PC-9 (cell line): ENCODE results near the gene TNXB. TPM values are rescaled to one million over a fixed set of nuclear protein-coding genes. Genes with fewer than 3 reads are reported as not detected.
"Not testable (repeated sequence)": the region's sequence is repeated elsewhere in the genome, so short reads cannot be mapped to it uniquely, and the experiment has no call there.

Experiments
- BruUV-seq: library from RNA; stranded (reverse); fragments of 400-500 nt; replicated peaks from 2 replicates; lab custom pipeline; 2021; lab: Mats Ljungman, UMichigan
- CTCF ChIA-PET: fragments of 300-600 bp; sonication (Branson Sonifier 250); formaldehyde crosslinking; loops from one replicate; lab custom pipeline; 2022; ENCODE audit warnings: antibody characterized with exemption; lab: Charles Lee
- POLR2A ChIA-PET: fragments of 300-600 bp; sonication (Branson Sonifier 250); formaldehyde crosslinking; loops from one replicate; lab custom pipeline; 2022; ENCODE audit warnings: antibody characterized with exemption; ENCODE audit not compliant: unreplicated experiment; lab: Charles Lee
- DNase-seq, 2 experiments: peaks; one replicate each; pipeline versions ENCODE4 v3.0.0 to v3.0.0-alpha.2; 2015 to 2022; ENCODE audit warnings: mixed read lengths in 1 of 2
- H2AFZ ChIP-seq: fragments of 200-600 bp; sonication (generic); 2 replicates; pipeline ENCODE4 v1.8.1; 2017; ENCODE audit warnings: antibody characterized with exemption
- H3F3A ChIP-seq: fragments of 200-600 bp; sonication (generic); 2 replicates; pipeline ENCODE4 v1.8.1; 2017; ENCODE audit warnings: antibody characterized with exemption, mild to moderate bottlenecking, low read depth; ENCODE audit not compliant: insufficient read depth
- H3K27ac ChIP-seq: fragments of 200-600 bp; sonication (generic); 2 replicates; pipeline ENCODE4 v1.6.1; 2016; ENCODE audit warnings: mixed run types
- H3K27me3 ChIP-seq: fragments of 200-600 bp; sonication (generic); 2 replicates; pipeline ENCODE4 v1.6.1; 2016; ENCODE audit warnings: low read depth, mixed run types; ENCODE audit not compliant: insufficient read depth
- H3K36me3 ChIP-seq: fragments of 200-600 bp; sonication (generic); 2 replicates; pipeline ENCODE4 v1.6.1; 2016; ENCODE audit warnings: low read depth, mixed run types
- H3K4me1 ChIP-seq: fragments of 200-600 bp; sonication (generic); replicated peaks from 2 replicates; pipeline ENCODE4 v1.6.1; 2016; ENCODE audit warnings: mixed run types; ENCODE audit not compliant: insufficient read depth
- H3K4me2 ChIP-seq: fragments of 200-600 bp; sonication (generic); 2 replicates; pipeline ENCODE4 v1.6.1; 2017; ENCODE audit warnings: mixed run types
- H3K4me3 ChIP-seq: fragments of 200-600 bp; sonication (generic); 2 replicates; pipeline ENCODE4 v1.6.1; 2016; ENCODE audit warnings: mixed run types
- H3K79me2 ChIP-seq: fragments of 200-600 bp; sonication (generic); 2 replicates; pipeline ENCODE4 v1.6.1; 2017; ENCODE audit warnings: low read depth, mixed run types
- H3K9me2 ChIP-seq: fragments of 200-600 bp; sonication (generic); 2 replicates; pipeline ENCODE4 v1.8.1; 2017; ENCODE audit warnings: mild to moderate bottlenecking; ENCODE audit not compliant: insufficient read depth
- H3K9me3 ChIP-seq: fragments of 200-600 bp; sonication (generic); 2 replicates; pipeline ENCODE4 v1.8.1; 2016; ENCODE audit warnings: low read depth; ENCODE audit not compliant: insufficient read depth
- H4K20me1 ChIP-seq: fragments of 200-600 bp; sonication (generic); 2 replicates; pipeline ENCODE4 v1.8.1; 2017; ENCODE audit not compliant: insufficient read depth
- EZH2 ChIP-seq: fragments of 200-600 bp; sonication (generic); IDR thresholded peaks from 2 replicates; pipeline ENCODE4 v1.8.0; 2017; ENCODE audit warnings: antibody characterized with exemption, low read depth
- intact Hi-C: fragments of 100-400 bp; cut with micrococcal nuclease; formaldehyde crosslinking; loops from one replicate; pipeline ENCODE4 v1.10.0; 2022; ENCODE audit not compliant: unreplicated experiment
- total RNA-seq: library from RNA; stranded (reverse); gene quantifications from 2 replicates; pipeline ENCODE4 v1.2.3, GENCODE V29; 2021
- TF ChIP-seq, protein P1 (sequence below): fragments of 200-600 bp; sonication (generic); conservative IDR thresholded peaks from 2 replicates; pipeline ENCODE4 v1.6.1; 2017; ENCODE audit warnings: mixed run types, antibody characterized with exemption, mild to moderate bottlenecking, moderate library complexity

TNXB gene
- total RNA-seq, 1 experiment from 2014 or later = 15.1 TPM

DNA sequence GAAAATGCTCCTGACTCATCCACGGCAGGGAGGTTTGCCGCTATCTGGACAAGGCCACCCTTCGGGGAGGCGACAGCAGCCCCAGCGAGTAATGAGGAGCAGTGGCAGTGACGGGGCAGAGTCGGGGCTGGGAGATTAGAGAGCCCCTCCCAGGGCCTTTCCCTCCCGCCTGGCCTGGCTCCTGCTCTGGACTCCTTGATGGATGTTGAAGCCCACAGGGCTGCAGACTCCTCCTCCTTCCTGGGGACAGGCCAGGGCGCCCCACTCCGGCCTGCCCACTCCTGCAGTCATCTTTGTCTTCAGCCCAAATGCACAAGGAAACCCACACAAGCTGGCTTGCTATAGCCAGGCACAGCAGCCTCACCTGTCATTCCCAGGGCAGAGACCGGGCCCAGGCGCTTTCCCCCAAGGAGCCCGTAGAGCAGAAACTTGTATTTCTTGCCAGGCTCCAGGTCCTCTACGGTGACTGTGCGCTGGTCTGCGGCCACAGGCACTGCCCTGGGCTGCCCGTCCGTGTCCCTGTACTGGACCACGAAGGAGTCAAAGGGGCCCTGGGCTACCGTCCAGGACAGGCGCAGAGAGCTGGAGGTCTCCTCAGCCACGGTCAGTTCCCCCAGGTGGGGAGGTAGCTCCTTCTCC is 63.2 kb downstream of the TNXB start:
- H3K4me1 ChIP-seq = peaks cover 30% of the 10 kb centered on the region
- BruUV-seq = no TSS peak

DNA sequence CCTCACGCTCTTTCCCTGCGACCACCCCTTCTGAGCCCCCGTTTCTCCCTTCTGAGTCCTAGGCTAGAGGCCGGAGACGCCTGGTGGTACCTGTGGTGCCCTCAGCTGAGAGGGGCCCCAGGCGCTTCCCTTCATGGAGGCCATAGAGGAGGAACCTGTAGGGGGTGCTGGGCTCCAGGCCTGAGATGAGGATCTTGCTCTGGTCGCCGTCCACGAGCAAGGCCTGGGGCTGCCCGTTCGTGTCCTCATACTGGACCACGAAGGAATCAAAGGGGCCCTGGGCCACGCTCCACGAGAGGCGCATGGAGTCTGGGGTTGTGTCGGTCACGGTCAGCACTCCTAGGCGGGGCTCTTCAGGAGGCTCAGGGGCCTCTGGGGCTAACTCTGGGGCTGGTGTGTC is 64.2 kb downstream of the TNXB start:
- H3K27ac ChIP-seq, H3K4me3 ChIP-seq, H3K27me3 ChIP-seq, DNase-seq, H3K4me2 ChIP-seq, H2AFZ ChIP-seq, H3K79me2 ChIP-seq, CTCF ChIA-PET, intact Hi-C loops, H3K36me3 ChIP-seq, H3K9me3 ChIP-seq, H4K20me1 ChIP-seq, H3K9me2 ChIP-seq, POLR2A ChIA-PET, BruUV-seq: not testable (repeated sequence)
- Histone ChIP-seq H3F3A (peaks cover 19% of the 10 kb centered on the region; the same call in 1 of the 2 replicates), H3K4me1 (peaks cover 30% of the 10 kb centered on the region)

More for the DNA sequence above, 63.2 kb downstream of the TNXB start:
- H3K27me3 ChIP-seq = no peaks in the 10 kb centered on the region
- H4K20me1 ChIP-seq = no peaks in the 10 kb centered on the region
- no peaks in the 10 kb centered on the region for H3K36me3 ChIP-seq
- H3K4me2 ChIP-seq = peak overlapping the region; percentile 87
- H3K79me2 ChIP-seq = no peaks in the 10 kb centered on the region
- CTCF ChIA-PET = no interaction called here
- POLR2A ChIA-PET = interaction anchor here (0.6 kb wide), 2 partner anchors 31 to 100 kb away, joined by 3 to 4 read pairs; partner anchors contain the start of gene CFB
- no peak overlapping the region; the same call in 1 of the 2 replicates for H3K4me3 ChIP-seq
- H2AFZ ChIP-seq = no peak overlapping the region
- peaks cover 19% of the 10 kb centered on the region; the same call in 1 of the 2 replicates for H3F3A ChIP-seq
- intact Hi-C loops = loop anchor here (2.0 kb wide), 2 partner anchors 33 to 69 kb away; no protein-coding TSS in a partner anchor
- no peaks in the 10 kb centered on the region for H3K9me3 ChIP-seq
- no peaks in the 10 kb centered on the region for H3K9me2 ChIP-seq
- DNase-seq = peak in 1 of 2 experiments; percentile 39
- H3K27ac ChIP-seq = peak overlapping the region; percentile 91
- no peak for TF ChIP-seq EZH2
- TF ChIP-seq, protein P1, sequence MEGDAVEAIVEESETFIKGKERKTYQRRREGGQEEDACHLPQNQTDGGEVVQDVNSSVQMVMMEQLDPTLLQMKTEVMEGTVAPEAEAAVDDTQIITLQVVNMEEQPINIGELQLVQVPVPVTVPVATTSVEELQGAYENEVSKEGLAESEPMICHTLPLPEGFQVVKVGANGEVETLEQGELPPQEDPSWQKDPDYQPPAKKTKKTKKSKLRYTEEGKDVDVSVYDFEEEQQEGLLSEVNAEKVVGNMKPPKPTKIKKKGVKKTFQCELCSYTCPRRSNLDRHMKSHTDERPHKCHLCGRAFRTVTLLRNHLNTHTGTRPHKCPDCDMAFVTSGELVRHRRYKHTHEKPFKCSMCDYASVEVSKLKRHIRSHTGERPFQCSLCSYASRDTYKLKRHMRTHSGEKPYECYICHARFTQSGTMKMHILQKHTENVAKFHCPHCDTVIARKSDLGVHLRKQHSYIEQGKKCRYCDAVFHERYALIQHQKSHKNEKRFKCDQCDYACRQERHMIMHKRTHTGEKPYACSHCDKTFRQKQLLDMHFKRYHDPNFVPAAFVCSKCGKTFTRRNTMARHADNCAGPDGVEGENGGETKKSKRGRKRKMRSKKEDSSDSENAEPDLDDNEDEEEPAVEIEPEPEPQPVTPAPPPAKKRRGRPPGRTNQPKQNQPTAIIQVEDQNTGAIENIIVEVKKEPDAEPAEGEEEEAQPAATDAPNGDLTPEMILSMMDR = no peak

DNA sequence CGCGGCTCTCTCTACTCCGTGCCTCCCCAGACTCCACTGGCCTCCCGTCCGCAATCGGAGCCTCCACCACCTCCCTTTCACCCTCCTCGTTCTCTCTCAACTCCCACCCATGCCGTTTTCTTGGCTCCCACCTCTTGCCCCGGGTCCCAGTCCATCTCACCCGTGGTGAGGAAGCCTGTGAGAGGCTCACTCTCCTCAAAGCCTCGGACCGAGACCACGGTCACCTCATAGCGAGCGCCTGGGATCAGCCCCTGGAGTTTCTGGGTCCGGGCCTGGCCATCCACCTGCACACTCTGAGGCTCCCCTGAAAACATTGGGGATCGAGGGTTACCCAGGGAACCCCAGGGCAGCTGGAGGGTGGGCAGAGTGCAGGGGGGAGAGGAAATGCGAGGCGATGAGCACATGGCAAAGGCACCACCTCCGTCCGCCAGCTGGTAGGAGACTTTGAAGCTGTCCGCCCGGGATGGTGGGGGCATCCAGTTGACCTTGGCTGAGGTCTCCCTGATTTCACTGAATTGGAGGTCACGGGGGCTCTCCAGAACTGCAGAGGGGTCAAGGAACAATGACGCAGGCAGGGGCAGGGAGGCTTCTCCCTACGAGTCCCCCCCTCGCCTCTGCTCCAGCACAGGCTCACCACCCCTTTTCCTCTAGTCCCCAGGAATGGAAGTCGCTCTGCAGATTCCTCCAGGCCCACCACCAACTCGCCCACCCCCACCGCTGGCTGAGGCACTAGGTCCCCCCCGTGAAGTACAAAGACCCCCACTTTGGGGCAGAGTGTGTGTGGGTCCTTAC is 65.4 kb downstream of the TNXB start:
- CTCF ChIA-PET, H3K4me3 ChIP-seq, H3K9me3 ChIP-seq, POLR2A ChIA-PET, H2AFZ ChIP-seq, H3K4me2 ChIP-seq, DNase-seq, H3K9me2 ChIP-seq, H4K20me1 ChIP-seq, H3K36me3 ChIP-seq, intact Hi-C loops, H3K27me3 ChIP-seq, BruUV-seq, H3K79me2 ChIP-seq, H3K27ac ChIP-seq: not testable (repeated sequence)
- Histone ChIP-seq H3K4me1 (peaks cover 30% of the 10 kb centered on the region), H3F3A (peaks cover 19% of the 10 kb centered on the region; the same call in 1 of the 2 replicates)

DNA sequence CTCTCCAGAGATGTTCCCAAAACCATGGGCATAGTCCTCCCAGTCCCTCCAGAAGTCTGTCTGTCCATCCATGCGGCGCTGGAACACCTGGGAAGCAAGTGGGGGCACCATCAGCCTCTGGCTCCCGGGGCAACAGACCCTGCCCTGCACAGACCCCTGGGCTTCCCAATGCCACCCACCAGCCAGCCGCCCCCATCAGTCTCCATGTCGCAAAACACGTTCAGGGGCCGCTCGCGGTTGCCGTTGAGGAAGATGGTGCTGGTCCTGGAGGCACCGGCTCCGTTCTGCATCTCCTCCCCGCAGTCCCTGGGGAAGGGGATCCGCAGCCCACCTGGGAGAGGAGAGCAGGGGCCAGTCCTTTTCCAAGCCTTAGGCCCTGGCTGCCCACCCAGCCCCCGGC is 66.9 kb downstream of the TNXB start:
- DNase-seq, H3K36me3 ChIP-seq, H3K27me3 ChIP-seq, intact Hi-C loops, H3K4me3 ChIP-seq, H3K27ac ChIP-seq, H2AFZ ChIP-seq, BruUV-seq, CTCF ChIA-PET, H3K79me2 ChIP-seq, POLR2A ChIA-PET, H3K9me2 ChIP-seq, H4K20me1 ChIP-seq, H3K4me2 ChIP-seq, H3K9me3 ChIP-seq: not testable (repeated sequence)
- Histone ChIP-seq H3F3A (peaks cover 12% of the 10 kb centered on the region; the same call in 1 of the 2 replicates), H3K4me1 (peaks cover 15% of the 10 kb centered on the region)

DNA sequence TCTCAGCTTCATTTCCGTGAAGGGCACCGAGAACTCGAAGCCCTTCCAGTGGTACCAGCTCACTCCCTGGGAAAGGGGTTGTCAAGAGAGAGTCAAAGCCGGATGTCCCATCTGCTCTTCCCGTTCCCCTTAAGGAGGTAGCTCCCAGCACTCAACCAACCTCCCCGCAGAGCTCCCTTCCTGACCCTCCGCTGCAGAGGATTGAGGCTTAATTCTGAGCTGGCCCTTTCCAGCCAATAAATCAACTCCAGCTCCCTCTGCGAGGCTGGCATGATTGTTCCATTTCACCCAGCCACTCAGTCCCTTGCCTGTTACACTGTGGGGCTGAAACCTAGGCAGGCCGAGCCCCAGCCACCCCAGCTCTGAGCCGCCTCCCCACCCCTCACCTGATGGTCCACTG is 67.8 kb downstream of the TNXB start:
- intact Hi-C loops, CTCF ChIA-PET: not testable (repeated sequence)

DNA sequence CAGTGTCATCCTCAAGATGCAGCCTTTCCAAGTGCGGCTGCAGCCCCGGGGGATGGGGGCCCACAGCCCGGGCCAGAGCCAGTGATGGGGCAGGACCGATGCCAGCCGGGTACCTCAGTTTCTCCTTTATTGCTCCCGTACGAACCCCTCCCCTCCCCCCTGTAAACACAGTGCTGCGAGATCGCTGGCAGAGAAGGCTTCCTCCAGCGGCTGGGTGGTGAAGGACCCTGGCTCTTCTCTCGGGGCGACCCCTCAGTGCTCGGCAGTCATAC is 68.2 kb downstream of the TNXB start:
- H3F3A ChIP-seq, BruUV-seq, CTCF ChIA-PET, H3K9me3 ChIP-seq, H3K27ac ChIP-seq, H3K9me2 ChIP-seq, POLR2A ChIA-PET, intact Hi-C loops, H3K4me3 ChIP-seq, H3K4me2 ChIP-seq, H4K20me1 ChIP-seq, DNase-seq, H2AFZ ChIP-seq, H3K4me1 ChIP-seq, H3K36me3 ChIP-seq, H3K79me2 ChIP-seq, H3K27me3 ChIP-seq: not testable (repeated sequence)

More for the DNA sequence above, 67.8 kb downstream of the TNXB start:
- H3K36me3 ChIP-seq, BruUV-seq, H3K79me2 ChIP-seq, H2AFZ ChIP-seq, H3K9me2 ChIP-seq, H3K27ac ChIP-seq, H3K27me3 ChIP-seq, H3K4me1 ChIP-seq, H3K4me3 ChIP-seq, H3K4me2 ChIP-seq, H3F3A ChIP-seq, H3K9me3 ChIP-seq, POLR2A ChIA-PET, DNase-seq, H4K20me1 ChIP-seq: not testable (repeated sequence)
